Stimulated activated CD8-positive, alpha-beta memory T cell treated with anti-CD3 and anti-CD28 coated beads, Interleukin-15, amount 100 ng/mL, for 24 hours (primary cell): ENCODE results near the gene CCDC14.
"Not testable (repeated sequence)": the region's sequence is repeated elsewhere in the genome, so short reads cannot be mapped to it uniquely, and the experiment has no call there.

Experiments
- DNase-seq: peaks from one replicate; pipeline ENCODE4 v3.0.0-alpha.2; 2020; ENCODE audit warnings: low read depth

CCDC14 gene

GRCh38 chr3:123964793-123965192 is 3.8 kb upstream of the CCDC14 start:
- DNase-seq, result not testable (repeated sequence)

DNA sequence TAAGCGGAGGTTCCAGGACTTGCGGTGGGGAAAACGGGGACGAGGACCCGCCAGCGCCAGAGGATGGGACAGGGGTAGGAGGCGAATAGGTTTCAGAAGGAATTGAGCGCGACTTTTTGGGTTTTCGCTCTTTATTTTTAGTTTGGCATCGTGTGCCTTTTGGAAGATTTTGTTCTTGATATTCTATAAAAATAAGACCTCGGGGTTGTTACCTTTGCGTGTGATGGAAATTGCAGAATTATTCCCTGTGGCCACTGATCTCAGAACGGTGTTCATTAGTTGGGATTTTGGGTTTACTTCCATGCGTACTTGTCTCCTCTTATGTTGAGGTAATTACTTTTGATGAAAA is 453 bp upstream of the CCDC14 start:
- no peak for DNase-seq

DNA sequence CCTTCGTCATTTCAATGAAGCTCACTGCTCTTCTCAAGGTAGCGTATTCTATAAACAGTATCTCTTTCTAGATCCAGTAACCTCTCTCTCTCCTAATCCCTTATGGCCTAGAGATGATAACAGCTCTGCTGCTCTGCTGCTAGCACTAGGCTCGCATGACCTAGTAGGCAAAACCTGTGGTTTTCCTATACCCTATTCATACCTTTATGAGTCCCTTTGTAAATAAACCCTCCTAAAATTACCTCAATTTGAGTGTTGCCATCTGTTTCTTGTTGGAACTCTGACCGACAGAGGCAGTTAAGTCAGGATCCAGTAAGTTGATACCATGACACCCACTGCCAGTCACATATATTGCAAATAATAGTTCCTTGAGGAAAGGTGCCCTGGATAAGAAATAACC is 7.3 kb downstream of the CCDC14 start:
- no peak for DNase-seq

- no peak for DNase-seq
Measured at GRCh38 chr3:123952844-123953520, 8.0 kb downstream of the CCDC14 start.

- DNase-seq, result no peak
Measured at GRCh38 chr3:123951522-123952447, 9.2 kb downstream of the CCDC14 start.

- DNase-seq, result no peak
Measured at GRCh38 chr3:123949641-123950040, 11.4 kb downstream of the CCDC14 start.

GRCh38 chr3:123948449-123948848 is 12.6 kb downstream of the CCDC14 start:
- DNase-seq, result no peak

GRCh38 chr3:123947482-123947881 is 13.5 kb downstream of the CCDC14 start:
- DNase-seq, result no peak

DNA sequence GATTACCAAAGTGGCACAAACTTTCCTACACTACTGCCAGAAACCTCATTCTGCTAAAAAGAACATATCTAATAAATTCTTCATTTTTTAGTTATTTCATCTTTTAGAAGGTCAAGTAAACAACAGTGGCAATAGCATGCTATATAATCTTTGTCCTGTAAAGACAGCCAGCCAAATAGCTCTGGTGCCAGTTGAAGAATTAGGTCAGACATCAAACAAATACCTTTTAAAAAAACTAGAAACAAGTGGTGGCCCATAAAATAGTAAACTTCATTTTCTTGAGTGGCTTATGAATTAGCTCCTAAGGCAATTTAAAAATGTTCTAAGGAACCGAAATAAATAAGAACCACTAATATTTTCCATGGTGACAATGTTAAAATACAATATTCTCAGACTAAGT is 19.5 kb downstream of the CCDC14 start:
- DNase-seq, result no peak

DNA sequence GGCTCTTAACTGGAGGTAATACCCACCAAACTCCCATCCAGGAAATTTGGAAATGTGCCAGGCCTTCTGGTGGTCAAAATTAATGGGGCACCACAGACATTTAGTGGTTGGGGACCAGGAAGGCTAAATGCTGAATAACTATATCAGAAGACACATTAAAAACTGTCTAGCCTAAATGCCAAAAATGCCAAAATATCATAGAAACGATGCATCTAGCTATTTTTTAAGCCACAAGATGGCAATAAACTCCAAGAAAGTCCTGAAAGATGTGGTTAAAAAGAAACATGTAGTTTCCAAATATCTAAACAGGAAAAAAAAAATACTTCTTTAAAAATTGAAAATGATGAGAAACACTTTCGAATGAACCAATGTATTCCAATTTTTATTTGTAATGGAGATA is 19.9 kb downstream of the CCDC14 start:
- DNase-seq, result no peak

DNA sequence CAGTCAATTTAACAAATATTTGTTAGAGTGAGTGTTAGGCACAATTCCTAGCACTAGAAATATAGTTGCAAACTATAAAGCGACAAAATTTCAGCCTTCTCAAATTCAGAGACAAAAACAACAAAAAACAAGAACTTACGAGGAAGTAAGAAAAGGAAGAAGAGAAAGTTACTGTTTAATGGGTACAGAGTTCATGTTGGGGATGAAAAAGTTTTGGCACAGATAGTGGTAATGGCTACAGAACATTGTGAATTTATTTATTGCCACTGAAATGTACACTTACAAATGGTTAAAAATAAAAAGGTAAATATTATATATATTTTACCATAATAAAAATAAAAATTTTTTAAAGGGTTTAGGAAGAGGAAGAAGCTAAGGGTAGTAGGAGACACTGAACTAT is 21.3 kb downstream of the CCDC14 start:
- DNase-seq, result no peak

DNA sequence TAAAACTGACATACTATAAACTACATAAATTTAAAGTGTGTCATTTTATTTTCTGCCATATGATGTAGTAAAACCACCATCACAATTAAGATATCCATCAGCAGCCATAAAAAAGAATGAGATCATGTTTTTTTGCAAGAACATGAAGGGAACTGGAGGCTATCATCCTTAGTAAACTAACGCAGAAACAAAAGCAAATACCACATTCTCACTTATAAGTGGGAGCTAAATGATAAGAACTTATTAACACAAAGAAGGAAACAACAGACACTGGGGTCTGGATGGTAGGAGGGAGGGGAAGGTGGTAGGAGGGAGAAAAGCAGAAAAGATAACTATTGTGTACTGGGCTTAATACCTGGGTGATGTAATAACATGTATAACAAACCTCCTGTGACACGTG is 24.6 kb downstream of the CCDC14 start:
- no peak for DNase-seq

- no peak for DNase-seq
Measured at GRCh38 chr3:123935830-123936229, 25.2 kb downstream of the CCDC14 start.

GRCh38 chr3:123934250-123934649 is 26.8 kb downstream of the CCDC14 start:
- DNase-seq, result no peak

- no peak for DNase-seq
Measured at GRCh38 chr3:123930445-123930844, 30.6 kb downstream of the CCDC14 start.

GRCh38 chr3:123929325-123929724 is 31.7 kb downstream of the CCDC14 start:
- no peak for DNase-seq

- no peak for DNase-seq
Measured at GRCh38 chr3:123926396-123926795, 34.6 kb downstream of the CCDC14 start.

DNA sequence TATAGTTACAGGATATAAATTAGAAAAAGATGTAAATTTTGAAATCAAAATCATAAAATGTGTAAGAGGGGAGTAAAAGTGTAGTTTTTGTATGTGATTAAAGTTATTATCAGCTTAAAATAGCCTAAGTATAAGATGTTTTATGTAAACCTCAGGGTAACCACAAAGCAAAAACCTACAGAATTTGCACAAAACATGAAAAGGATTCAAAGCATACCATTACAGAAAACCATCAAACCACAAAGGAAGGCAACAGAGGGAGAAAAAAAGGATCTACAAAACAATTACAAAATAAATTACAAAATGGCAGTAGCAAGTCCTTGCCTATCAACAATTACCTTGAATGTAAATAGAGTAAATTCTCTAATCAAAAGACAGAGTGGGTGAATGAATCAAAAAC is 40.2 kb downstream of the CCDC14 start:
- DNase-seq, result no peak

GRCh38 chr3:123920383-123920782 is 40.6 kb downstream of the CCDC14 start:
- no peak for DNase-seq

GRCh38 chr3:123919353-123919752 is 41.7 kb downstream of the CCDC14 start:
- no peak for DNase-seq

GRCh38 chr3:123914829-123915228 is 46.2 kb downstream of the CCDC14 start:
- no peak for DNase-seq

GRCh38 chr3:123909785-123910184 is 51.2 kb downstream of the CCDC14 start:
- no peak for DNase-seq

DNA sequence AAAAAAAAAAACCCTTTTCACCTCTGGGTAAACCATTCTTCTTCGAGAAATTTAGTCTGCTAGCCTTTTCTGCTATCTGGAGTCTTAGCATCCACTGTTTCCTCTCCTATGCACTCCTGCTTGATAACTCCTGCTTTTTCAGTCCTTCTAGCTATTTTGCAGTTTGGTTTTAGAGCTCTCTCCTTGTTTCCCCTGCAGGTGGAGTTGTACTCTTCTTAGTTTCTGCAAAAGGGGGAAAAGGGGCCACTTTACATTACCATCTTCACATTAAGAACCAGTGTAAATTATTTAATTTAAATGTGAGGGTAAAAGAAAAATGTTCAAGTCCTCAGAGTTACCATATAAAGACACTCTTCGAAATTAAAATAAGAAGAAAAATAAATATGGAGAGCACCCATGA is 53.3 kb downstream of the CCDC14 start:
- DNase-seq, result no peak
